Heart right ventricle (tissue), 16 donors: ENCODE results near the gene ALDH3B2. TPM values are rescaled to one million over a fixed set of nuclear protein-coding genes. Genes with fewer than 3 reads are reported as not detected.

Experiments
- ATAC-seq, 8 donors: fragments of 200-7000 bp; cut with Tn5 transposase; one replicate each; pipeline ENCODE4 v1.9.1; 2020; ENCODE audit warnings: mild to moderate bottlenecking in 8 of 8, moderate library complexity in 8 of 8, moderate number of reproducible peaks in 1 of 8
- DNase-seq, 2 donors: peaks; one replicate each; pipeline ENCODE4 v3.0.0-alpha.2; 2020
- H3K27ac ChIP-seq, 10 donors: fragments of 200-600 bp; sonication (generic) in 2 of 10; one replicate each; pipeline versions ENCODE4 v1.5.0 to v1.8.0; 2020 to 2022; ENCODE audit warnings: mild to moderate bottlenecking in 3 of 10
- H3K27me3 ChIP-seq, 7 donors: fragments of 200-600 bp; one replicate each; pipeline ENCODE4 v1.8.0; 2021 to 2022; ENCODE audit warnings: mild to moderate bottlenecking in 2 of 7
- H3K36me3 ChIP-seq, 9 donors: fragments of 200-600 bp; sonication (generic) in 1 of 9; one replicate each; pipeline versions ENCODE4 v1.5.0 to v1.8.0; 2020 to 2022; ENCODE audit warnings: mild to moderate bottlenecking in 2 of 9
- H3K4me1 ChIP-seq, 9 donors: fragments of 200-600 bp; sonication (generic) in 1 of 9; one replicate each; pipeline versions ENCODE4 v1.5.0 to v1.8.0; 2020 to 2022; ENCODE audit warnings: mild to moderate bottlenecking in 4 of 9
- H3K4me3 ChIP-seq, 10 donors: fragments of 200-600 bp; sonication (generic) in 2 of 10; one replicate each; pipeline versions ENCODE4 v1.5.0 to v1.8.0; 2020 to 2022; ENCODE audit warnings: mild to moderate bottlenecking in 7 of 10, moderate library complexity in 2 of 10
- H3K9me3 ChIP-seq, 11 donors: fragments of 200-600 bp in 10 of 11; sonication (generic) in 2 of 11; one replicate each; pipeline versions ENCODE4 v1.5.0 to v1.8.0; 2013 to 2022; ENCODE audit warnings: mild to moderate bottlenecking in 2 of 11, control low read depth in 1 of 11, moderate library complexity in 1 of 11
- WGBS, 2 donors: extraction: QIAGEN DNeasy Blood & Tissue Kit; methylation state at CpG; one replicate each; pipeline ENCODE4 v1.1.7; 2013; ENCODE audit warnings: inconsistent platforms in 1 of 2; 5-methylcytosine and 5-hydroxymethylcytosine counted together
- intact Hi-C, 10 donors: fragments of 100-400 bp; cut with DNase I; formaldehyde crosslinking; loops; one replicate each; pipeline versions ENCODE4 v1.11.1 to v1.14.2; 2022
- polyA plus RNA-seq, 2 donors: library from polyadenylated mRNA; stranded (reverse); fragments of 200-250 nt; gene quantifications; one replicate each; pipeline ENCODE4 v1.2.3, GENCODE V29; 2013
- total RNA-seq, 10 donors: library from RNA; stranded (reverse); fragmentation: NEBNext Ultra II Directional in 3 of 10; extraction: Animal tissue kit (Norgen Biotek cat#: 25700) in 3 of 10; gene quantifications; one replicate each; pipeline versions ENCODE4 v1.2.1 to v1.2.4, GENCODE V29; 2021 to 2023
- TF ChIP-seq, protein P1 (sequence below), 9 donors: fragments of 200-600 bp; sonication (generic) in 2 of 9; IDR thresholded peaks; one replicate each; pipeline versions ENCODE4 v1.5.0 to v1.8.0; 2021 to 2022; ENCODE audit warnings: antibody characterized with exemption in 9 of 9, mild to moderate bottlenecking in 5 of 9, moderate library complexity in 1 of 9
- donor health status: Arrhythmogenic right ventricular cardiomyopathy.
- donor health status: ischemic (EF 13 %, LVEDD 7.1; RV severe dilation, severe dysfunction).
- donor health status: healthy with polysubstance abuse.
- donor health status: DM: no; HTN: yes; CAD: no.
- donor health status: DM: no; HTN: no; CAD: no.
- donor health status: ischemic (EF 25% LVEDD 6.9; RV normal size, moderate dysfunction).
- donor health status: ischemic (EF 25% LVEDD 5.7; RV mildly dilated, moderate dysfunction).
- donor health status: healthy.
- donor health status: DM: yes; HTN: yes; CAD: no.
- donor health status: Ischemic cardiomyopathy.
- donor health status: ischemic (EF 35%, LVEDD 5.7; RV mildly dilated, moderate dysfunction).
- donor health status: nonischemic (EF 11% LVEDD 7.7; RV severe dilation, severe dysfunction).
- donor health status: DM: yes; HTN: yes; CAD: no.
- donor health status: PGD.
- donor health status: ischemic (EF 29% LVEDD 5.4; RV normal size, mild dysfunction).
- donor health status: nonischemic (EF 23%, LVEDD 6.1; RV moderate dilation, normal function).

ALDH3B2 gene
- total and polyA plus RNA-seq, 12 donors, result 0.03 TPM; not detected in 11

DNA sequence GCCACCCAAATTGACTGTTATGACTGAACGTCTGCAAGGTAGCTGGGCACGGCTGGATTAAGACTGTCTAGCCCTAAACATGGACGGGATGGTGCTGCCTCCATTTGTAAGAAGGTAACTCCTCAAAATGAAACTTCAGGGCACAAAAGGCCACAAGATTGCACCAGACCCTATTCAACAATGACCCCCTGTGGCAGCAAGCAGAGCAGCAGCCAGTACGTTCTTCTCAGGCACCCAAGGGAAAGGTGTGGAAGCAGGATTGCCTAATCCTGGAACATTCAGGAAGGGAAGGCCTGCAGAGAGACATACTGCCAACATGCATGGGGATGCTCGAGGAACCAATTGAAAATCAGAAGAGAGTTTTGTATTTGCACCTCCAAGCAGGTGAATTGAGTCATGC, 30.4 kb downstream of the ALDH3B2 start:
- H3K27me3 ChIP-seq, result peaks cover 0 to 46% (median 28%) of the 10 kb centered on the region in 7 donors
- whole genome bisulfite sequencing, 2 donors, result 83 to 86% methylated on average over 5 of the region's 5 CpGs
- intact Hi-C loops, result loop anchor here in 1 of 10 donors (10.0 kb wide), 1 partner anchor 151 kb away; no protein-coding TSS in a partner anchor
- ATAC-seq (no peak), DNase-seq (no peak)
- H3K27ac ChIP-seq, result no peak overlapping the region
- peaks cover 0 to 7% (median 0%) of the 10 kb centered on the region in 11 donors for H3K9me3 ChIP-seq
- H3K4me1 ChIP-seq, result peaks cover 0 to 21% (median 0%) of the 10 kb centered on the region in 9 donors
- no peak overlapping the region for H3K4me3 ChIP-seq
- no peaks in the 10 kb centered on the region for H3K36me3 ChIP-seq
- TF ChIP-seq, protein P1, sequence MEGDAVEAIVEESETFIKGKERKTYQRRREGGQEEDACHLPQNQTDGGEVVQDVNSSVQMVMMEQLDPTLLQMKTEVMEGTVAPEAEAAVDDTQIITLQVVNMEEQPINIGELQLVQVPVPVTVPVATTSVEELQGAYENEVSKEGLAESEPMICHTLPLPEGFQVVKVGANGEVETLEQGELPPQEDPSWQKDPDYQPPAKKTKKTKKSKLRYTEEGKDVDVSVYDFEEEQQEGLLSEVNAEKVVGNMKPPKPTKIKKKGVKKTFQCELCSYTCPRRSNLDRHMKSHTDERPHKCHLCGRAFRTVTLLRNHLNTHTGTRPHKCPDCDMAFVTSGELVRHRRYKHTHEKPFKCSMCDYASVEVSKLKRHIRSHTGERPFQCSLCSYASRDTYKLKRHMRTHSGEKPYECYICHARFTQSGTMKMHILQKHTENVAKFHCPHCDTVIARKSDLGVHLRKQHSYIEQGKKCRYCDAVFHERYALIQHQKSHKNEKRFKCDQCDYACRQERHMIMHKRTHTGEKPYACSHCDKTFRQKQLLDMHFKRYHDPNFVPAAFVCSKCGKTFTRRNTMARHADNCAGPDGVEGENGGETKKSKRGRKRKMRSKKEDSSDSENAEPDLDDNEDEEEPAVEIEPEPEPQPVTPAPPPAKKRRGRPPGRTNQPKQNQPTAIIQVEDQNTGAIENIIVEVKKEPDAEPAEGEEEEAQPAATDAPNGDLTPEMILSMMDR (IDR thresholded peaks at IDR 0.05), result no peak

DNA sequence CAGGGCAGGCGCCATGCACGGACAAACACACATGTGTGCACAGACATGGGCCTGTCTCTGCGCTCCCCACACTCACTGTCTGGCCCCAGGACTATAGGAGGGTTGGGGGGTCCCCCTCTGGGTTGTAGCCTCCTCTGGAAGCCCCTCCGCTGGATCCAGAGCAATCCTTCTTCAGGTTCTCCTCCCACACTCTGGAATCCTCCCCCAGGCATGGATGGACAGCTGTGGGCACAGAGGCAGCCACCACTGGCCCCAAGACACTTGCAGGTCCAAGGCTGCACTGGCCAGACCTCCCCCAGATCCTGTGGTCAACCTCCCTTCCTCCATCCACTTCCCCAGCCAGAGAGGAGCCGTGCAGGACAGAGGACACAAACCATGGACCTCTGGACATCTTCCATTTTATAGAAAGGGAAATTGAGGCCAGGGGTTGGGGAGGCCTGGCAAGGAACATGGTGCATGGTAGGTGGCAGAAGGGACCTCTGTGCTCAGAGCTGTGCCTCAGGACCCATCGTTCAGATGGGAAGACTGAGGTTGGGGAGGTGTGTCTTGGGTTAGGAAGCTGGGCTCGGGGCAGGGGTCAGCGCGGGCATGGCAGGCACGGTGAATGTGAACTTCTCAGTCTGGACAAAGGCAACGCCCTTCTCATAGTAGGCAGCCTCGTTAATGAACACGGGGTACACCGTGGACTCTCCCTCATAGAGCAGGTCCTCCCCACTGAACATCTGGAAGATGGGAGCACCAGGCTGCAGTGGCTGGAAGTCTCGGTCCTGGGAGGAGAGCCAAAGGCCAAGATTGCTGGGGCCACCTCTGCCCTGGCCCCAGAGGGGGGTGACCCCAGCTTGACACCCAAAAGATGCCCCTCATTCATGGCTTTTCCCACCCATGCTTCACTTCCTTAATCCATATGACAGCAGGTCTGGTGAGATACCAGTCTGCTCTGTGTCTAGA, 32.0 kb downstream of the ALDH3B2 start:
- no peak for ATAC-seq
- H3K27me3 ChIP-seq, result peaks cover 0 to 40% (median 23%) of the 10 kb centered on the region in 7 donors
- H3K27ac ChIP-seq, result no peak overlapping the region
- 86 to 89% methylated on average over 15 of the region's 15 CpGs for WGBS, 2 donors
- no peak for DNase-seq
- no peaks in the 10 kb centered on the region for H3K36me3 ChIP-seq
- H3K4me3 ChIP-seq, result no peak overlapping the region
- H3K4me1 ChIP-seq, result peaks cover 0 to 10% (median 0%) of the 10 kb centered on the region in 9 donors
- TF ChIP-seq, protein P1 (IDR thresholded peaks at IDR 0.05), result no peak
- H3K9me3 ChIP-seq, result peaks cover 0 to 7% (median 0%) of the 10 kb centered on the region in 11 donors
- intact Hi-C loops, result loop anchor here in 1 of 10 donors (10.0 kb wide), 1 partner anchor 152 kb away; no protein-coding TSS in a partner anchor

- TF ChIP-seq, protein P1 (IDR thresholded peaks at IDR 0.05), result no peak
- Histone ChIP-seq H3K27ac (no peak overlapping the region), H3K36me3 (no peaks in the 10 kb centered on the region), H3K9me3 (peaks cover 0 to 7% (median 0%) of the 10 kb centered on the region in 11 donors), H3K4me1 (peaks cover 0 to 4% (median 0%) of the 10 kb centered on the region in 9 donors), H3K27me3 (peaks cover 0 to 32% (median 21%) of the 10 kb centered on the region in 7 donors), H3K4me3 (no peak overlapping the region)
- DNase-seq (no peak), ATAC-seq (no peak)
- WGBS, 2 donors, result 84 to 89% methylated on average over 28 of the region's 28 CpGs
- intact Hi-C loops, result loop anchor here in 1 of 10 donors (10.0 kb wide), 1 partner anchor 153 kb away; no protein-coding TSS in a partner anchor
These were observed 32.9 kb downstream of the ALDH3B2 start for GRCh38 chr11:67641338-67642172.
